Activated naive CD4-positive, alpha-beta T cell treated with Interleukin-2 at 50 U/mL for 16 hours (primary cell): ENCODE measurements around the gene TRAPPC5.
A peak's percentile ranks its signal among the peaks of the same experiment; 100 is the strongest.
"Not testable (repeated sequence)": the region's sequence is repeated elsewhere in the genome, so short reads cannot be mapped to it uniquely, and the experiment has no call there.

ENCODE experiments used
- DNase-seq: peaks from one replicate; pipeline ENCODE4 v3.0.0-alpha.2; 2020

The TRAPPC5 gene

GRCh38 chr19:7680606-7681339, at the start of gene TRAPPC5:
Gene TRAPPC5 (plus strand): TSS chr19:7680833. CDS start chr19:7682254, 1,421 bp downstream.
- peak; percentile 87 for DNase-seq

- DNase-seq = no peak
Observed at GRCh38 chr19:7631577-7631976, 49.1 kb upstream of the TRAPPC5 start.

GRCh38 chr19:7632340-7633203, 48.1 kb upstream of the TRAPPC5 start:
- DNase-seq = no peak

- DNase-seq = no peak
Observed at GRCh38 chr19:7633698-7634097, 46.9 kb upstream of the TRAPPC5 start, which contains the start of gene PCP2. Gene PCP2 (minus strand): TSS chr19:7633719. CDS start chr19:7633457, 262 bp downstream.

- no peak for DNase-seq
Observed at GRCh38 chr19:7635670-7636069, 45.0 kb upstream of the TRAPPC5 start.

- DNase-seq = no peak
Observed at GRCh38 chr19:7636317-7636690, 44.3 kb upstream of the TRAPPC5 start.

GRCh38 chr19:7636691-7637373, 43.8 kb upstream of the TRAPPC5 start, which contains the start of gene STXBP2:
Gene STXBP2 (plus strand): TSS chr19:7637110. CDS start chr19:7637150, 40 bp downstream.
- DNase-seq = peak; percentile 90

GRCh38 chr19:7637374-7638256, 43.0 kb upstream of the TRAPPC5 start:
- peak; percentile 19 for DNase-seq

GRCh38 chr19:7638802-7639465, 41.7 kb upstream of the TRAPPC5 start:
- DNase-seq = no peak

- DNase-seq = no peak
Observed at GRCh38 chr19:7639863-7640348, 40.7 kb upstream of the TRAPPC5 start.

- DNase-seq = no peak
Observed at GRCh38 chr19:7640803-7641202, 39.8 kb upstream of the TRAPPC5 start.

- DNase-seq = no peak
Observed at GRCh38 chr19:7641290-7642276, 39.0 kb upstream of the TRAPPC5 start.

GRCh38 chr19:7642295-7643030, 38.2 kb upstream of the TRAPPC5 start:
- DNase-seq = no peak

- no peak for DNase-seq
Observed at GRCh38 chr19:7643031-7643415, 37.6 kb upstream of the TRAPPC5 start.

- DNase-seq = not testable (repeated sequence)
Observed at GRCh38 chr19:7643629-7644549, 36.7 kb upstream of the TRAPPC5 start.

- DNase-seq = no peak
Observed at GRCh38 chr19:7644550-7644877, 36.1 kb upstream of the TRAPPC5 start.

GRCh38 chr19:7645163-7645562, 35.5 kb upstream of the TRAPPC5 start:
- DNase-seq = no peak

- DNase-seq = no peak
Observed at GRCh38 chr19:7645656-7646425, 34.8 kb upstream of the TRAPPC5 start.
